ENCODE results near the gene DGKI. TPM values are rescaled to one million over a fixed set of nuclear protein-coding genes. Genes with fewer than 3 reads are reported as not detected.

The DGKI gene
- polyA plus RNA-seq, 2 of the 4 experiments (the other 2 are of a cell fraction) = 0.05 to 0.08 TPM

GRCh38 chr7:137576481-137576880 lies 270.3 kb downstream of the DGKI start:
- TF ChIP-seq GATA3 (IDR thresholded peaks at IDR 0.05; ENCODE audit: borderline replicate concordance) = no peak
- TF ChIP-seq RCOR1 (IDR thresholded peaks at IDR 0.05; ENCODE audit: low read depth, low read length) = no peak
- TF ChIP-seq MAX (IDR thresholded peaks at IDR 0.05) = no peak
- H3K4me2 ChIP-seq = no peak overlapping the region
- ATAC-seq (no peak), DNase-seq (ENCODE audit: low read depth in 1 of 2, low spot score in 1 of 2) (no peak), FAIRE-seq (no peak)
- H3K4me3 ChIP-seq = no peak overlapping the region
- WGBS (ENCODE audit: missing lambda C conversion rate) = 51% methylated on average over 3 of the region's 3 CpGs
- CTCF ChIA-PET = interaction anchor here (0.7 to 1.0 kb wide), 2 partner anchors 16 to 101 kb away, joined by 3 read pairs; no protein-coding TSS in a partner anchor
- no peaks in the 10 kb centered on the region for H3K4me1 ChIP-seq
- H3K9me3 ChIP-seq = no peaks in the 10 kb centered on the region
- POLR2A ChIA-PET = no interaction called here
- no peak overlapping the region for H3K27ac ChIP-seq

- CTCF ChIA-PET = no interaction called here
- no peak overlapping the region for H3K4me3 ChIP-seq
- DNase-seq (ENCODE audit: low read depth in 1 of 2, low spot score in 1 of 2) = no peak
These were observed 272.0 kb downstream of the DGKI start for GRCh38 chr7:137574812-137575211.

GRCh38 chr7:137572056-137572784 lies 274.6 kb downstream of the DGKI start:
- POLR2A ChIA-PET = no interaction called here
- ATAC-seq (no peak), DNase-seq (ENCODE audit: low read depth in 1 of 2, low spot score in 1 of 2) (no peak), FAIRE-seq (no peak)
- Histone ChIP-seq H3K4me3 (no peak overlapping the region), H3K27ac (no peak overlapping the region), H3K4me2 (no peak overlapping the region), H3K4me1 (no peaks in the 10 kb centered on the region), H3K9me3 (no peaks in the 10 kb centered on the region)
- no peak for TF ChIP-seq ZSCAN20 (CRISPR knock-in tag; IDR thresholded peaks at IDR 0.05)
- TF ChIP-seq HOXB5 (CRISPR knock-in tag; IDR thresholded peaks at IDR 0.05) = no peak
- no peak for TF ChIP-seq HES2 (IDR thresholded peaks at IDR 0.05)
- TF ChIP-seq RARB (CRISPR knock-in tag; IDR thresholded peaks at IDR 0.05) = no peak
- no peak for TF ChIP-seq EHF (CRISPR knock-in tag; IDR thresholded peaks at IDR 0.05)
- TF ChIP-seq E2F6 (IDR thresholded peaks at IDR 0.05; ENCODE audit: borderline replicate concordance, low read depth) = no peak
- no peak for TF ChIP-seq ZC3H11A (IDR thresholded peaks at IDR 0.05)
- no peak for TF ChIP-seq HOXB13 (CRISPR knock-in tag; IDR thresholded peaks at IDR 0.05; ENCODE audit: low read depth)
- no peak for TF ChIP-seq EHMT2 (IDR thresholded peaks at IDR 0.05; ENCODE audit: low read depth)
- TF ChIP-seq ESRRA (IDR thresholded peaks at IDR 0.05; ENCODE audit: borderline replicate concordance, low read length) = no peak
- no peak for TF ChIP-seq BCL3 (IDR thresholded peaks at IDR 0.05)
- TF ChIP-seq NFE2L2 (conservative IDR thresholded peaks at IDR 0.05; ENCODE audit: low read length) = no peak
- TF ChIP-seq MAZ (IDR thresholded peaks at IDR 0.05; ENCODE audit: borderline replicate concordance, low read depth, low read length) = no peak
- no peak for TF ChIP-seq SREBF2 (IDR thresholded peaks at IDR 0.05)
- TF ChIP-seq FOSB (CRISPR knock-in tag; IDR thresholded peaks at IDR 0.05) = no peak
- no peak for TF ChIP-seq ZFP36 (IDR thresholded peaks at IDR 0.05; ENCODE audit: borderline replicate concordance, partially characterized antibody)
- 39% methylated on average over 5 of the region's 5 CpGs for WGBS (ENCODE audit: missing lambda C conversion rate)
- CTCF ChIA-PET = no interaction called here

More at GRCh38 chr7:137574812-137575211, 272.0 kb downstream of the DGKI start:
- POLR2A ChIA-PET = no interaction called here
- no peak overlapping the region for H3K4me2 ChIP-seq
- TF ChIP-seq CHD4 (IDR thresholded peaks at IDR 0.05; ENCODE audit: borderline replicate concordance) (no peak), PHF8 (IDR thresholded peaks at IDR 0.05; ENCODE audit: borderline replicate concordance, low read depth) (no peak), TFCP2L1 (CRISPR knock-in tag; IDR thresholded peaks at IDR 0.05) (no peak), RNF2 (IDR thresholded peaks at IDR 0.05; ENCODE audit: borderline replicate concordance, low read depth) (no peak), EHMT2 (IDR thresholded peaks at IDR 0.05; ENCODE audit: low read depth) (no peak), EHF (CRISPR knock-in tag; IDR thresholded peaks at IDR 0.05) (no peak), POLR2A (IDR thresholded peaks at IDR 0.05; ENCODE audit: low read length) (no peak), MAX (IDR thresholded peaks at IDR 0.05) (no peak)
- no peak for ATAC-seq
- H3K4me1 ChIP-seq = no peaks in the 10 kb centered on the region
- H3K9me3 ChIP-seq = no peaks in the 10 kb centered on the region
- H3K27ac ChIP-seq = no peak overlapping the region
- FAIRE-seq = no peak
